Measurements from ENCODE around the gene QRFPR. TPM values are rescaled to one million over a fixed set of nuclear protein-coding genes. Genes with fewer than 3 reads are reported as not detected.
"Not testable (repeated sequence)": the region's sequence is repeated elsewhere in the genome, so short reads cannot be mapped to it uniquely, and the experiment has no call there.

Gene QRFPR
- not detected in 2 replicates for total RNA-seq

GRCh38 chr4:121380776-121381462, at the start of gene QRFPR:
TSS of gene QRFPR (minus strand) at chr4:121381018. CDS start at chr4:121380647, 371 bp downstream.
- DNase-seq (ENCODE audit: extremely low read depth, low read depth, low spot score) = no peak

- peak; percentile 3 for DNase-seq (ENCODE audit: extremely low read depth, low read depth, low spot score)
Measured at GRCh38 chr4:121428721-121429120, 47.9 kb upstream of the QRFPR start.

- DNase-seq (ENCODE audit: extremely low read depth, low read depth, low spot score) = no peak
Measured at GRCh38 chr4:121421594-121421993, 40.8 kb upstream of the QRFPR start.

GRCh38 chr4:121411151-121411744, 30.4 kb upstream of the QRFPR start:
- no peak for DNase-seq (ENCODE audit: extremely low read depth, low read depth, low spot score)

DNA sequence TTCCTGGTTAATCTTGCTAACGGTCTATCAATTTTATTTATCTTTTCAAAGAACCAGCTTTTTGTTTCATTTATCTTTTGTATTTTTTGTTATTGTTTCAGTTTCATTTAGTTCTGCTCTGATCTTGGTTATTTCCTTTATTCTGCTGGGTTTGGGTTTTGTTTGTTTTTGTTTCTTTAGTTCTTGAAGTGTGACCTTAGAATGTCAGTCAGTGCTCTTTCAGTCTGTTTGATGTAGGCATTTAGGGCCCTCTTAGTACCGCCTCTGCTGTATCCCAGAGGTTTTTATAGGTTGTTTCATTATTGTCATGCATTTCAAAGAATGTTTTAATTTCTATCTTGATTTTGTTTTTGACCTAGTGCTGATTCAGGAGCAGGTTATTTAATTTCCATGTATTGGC, 27.7 kb upstream of the QRFPR start:
- not testable (repeated sequence) for DNase-seq (ENCODE audit: extremely low read depth, low read depth, low spot score)

- no peak for DNase-seq (ENCODE audit: extremely low read depth, low read depth, low spot score)
Measured at GRCh38 chr4:121400632-121401031, 19.8 kb upstream of the QRFPR start.

- DNase-seq (ENCODE audit: extremely low read depth, low read depth, low spot score) = no peak
Measured at GRCh38 chr4:121397941-121398601, 17.3 kb upstream of the QRFPR start.

- DNase-seq (ENCODE audit: extremely low read depth, low read depth, low spot score) = no peak
Measured at GRCh38 chr4:121397434-121397833, 16.6 kb upstream of the QRFPR start.

GRCh38 chr4:121392426-121393086, 11.7 kb upstream of the QRFPR start:
- no peak for DNase-seq (ENCODE audit: extremely low read depth, low read depth, low spot score)

DNA sequence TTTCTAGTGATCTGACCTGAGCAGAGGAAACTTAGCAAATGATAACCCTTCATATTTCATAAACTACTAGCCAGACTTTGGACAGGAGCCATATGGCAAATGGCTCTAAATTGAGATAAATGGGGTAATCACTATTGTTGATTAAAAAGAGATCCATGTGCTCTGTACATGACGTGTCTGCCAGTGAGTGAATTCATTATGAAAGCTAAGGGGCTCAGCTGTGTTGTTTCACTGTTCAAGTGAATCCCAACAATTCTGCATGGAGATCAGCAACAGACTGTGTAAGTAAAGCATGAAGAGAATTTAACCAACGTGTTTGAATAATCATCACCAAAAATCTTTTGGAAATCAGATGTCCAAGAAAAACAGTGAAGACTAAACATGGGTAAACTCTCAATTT, 9.5 kb upstream of the QRFPR start:
- DNase-seq (ENCODE audit: extremely low read depth, low read depth, low spot score) = no peak

- DNase-seq (ENCODE audit: extremely low read depth, low read depth, low spot score) = no peak
Measured at GRCh38 chr4:121379276-121379675, 1.5 kb downstream of the QRFPR start.

- DNase-seq (ENCODE audit: extremely low read depth, low read depth, low spot score) = no peak
Measured at GRCh38 chr4:121377076-121377475, 3.7 kb downstream of the QRFPR start.

- no peak for DNase-seq (ENCODE audit: extremely low read depth, low read depth, low spot score)
Measured at GRCh38 chr4:121376556-121376955, 4.3 kb downstream of the QRFPR start.

GRCh38 chr4:121376097-121376496, 4.7 kb downstream of the QRFPR start:
- DNase-seq (ENCODE audit: extremely low read depth, low read depth, low spot score) = no peak

DNA sequence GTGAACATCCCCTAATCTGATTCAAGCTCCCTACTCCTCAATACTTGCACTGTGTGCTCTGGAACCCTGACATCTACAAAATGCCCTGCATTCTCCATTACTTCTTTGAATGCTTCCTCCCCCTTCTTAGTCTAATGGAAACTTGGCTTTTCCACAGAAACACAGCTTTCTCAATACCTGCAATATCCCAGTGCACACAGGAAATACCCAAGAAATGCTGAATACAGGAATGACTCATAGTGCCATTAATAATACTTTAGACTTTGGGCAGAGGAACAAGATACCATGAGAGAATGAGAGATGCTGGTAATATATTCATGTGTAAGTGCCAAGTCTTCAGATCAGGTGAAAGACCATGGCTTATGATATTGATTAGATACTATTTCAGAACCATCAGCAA, 5.6 kb downstream of the QRFPR start:
- no peak for DNase-seq (ENCODE audit: extremely low read depth, low read depth, low spot score)

DNA sequence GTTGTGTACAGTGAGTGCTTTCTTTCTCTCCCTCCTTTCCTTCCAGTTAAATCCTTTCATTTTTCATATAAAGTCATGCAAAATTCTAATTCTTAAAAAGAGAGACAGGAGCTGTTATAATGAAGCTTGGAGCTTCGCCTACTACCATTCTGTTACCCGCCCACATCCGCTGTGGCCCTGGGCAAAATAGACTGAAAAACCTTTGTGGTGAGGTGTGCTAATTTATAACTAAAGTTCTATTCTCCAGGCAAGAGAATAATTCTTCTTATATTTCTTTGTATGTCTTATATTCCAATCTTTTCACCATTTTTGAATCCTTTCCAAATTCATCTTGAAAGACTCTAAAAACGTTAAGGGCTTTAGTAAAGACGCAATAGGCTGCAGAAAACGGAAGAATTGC, 7.0 kb downstream of the QRFPR start:
- no peak for DNase-seq (ENCODE audit: extremely low read depth, low read depth, low spot score)

DNA sequence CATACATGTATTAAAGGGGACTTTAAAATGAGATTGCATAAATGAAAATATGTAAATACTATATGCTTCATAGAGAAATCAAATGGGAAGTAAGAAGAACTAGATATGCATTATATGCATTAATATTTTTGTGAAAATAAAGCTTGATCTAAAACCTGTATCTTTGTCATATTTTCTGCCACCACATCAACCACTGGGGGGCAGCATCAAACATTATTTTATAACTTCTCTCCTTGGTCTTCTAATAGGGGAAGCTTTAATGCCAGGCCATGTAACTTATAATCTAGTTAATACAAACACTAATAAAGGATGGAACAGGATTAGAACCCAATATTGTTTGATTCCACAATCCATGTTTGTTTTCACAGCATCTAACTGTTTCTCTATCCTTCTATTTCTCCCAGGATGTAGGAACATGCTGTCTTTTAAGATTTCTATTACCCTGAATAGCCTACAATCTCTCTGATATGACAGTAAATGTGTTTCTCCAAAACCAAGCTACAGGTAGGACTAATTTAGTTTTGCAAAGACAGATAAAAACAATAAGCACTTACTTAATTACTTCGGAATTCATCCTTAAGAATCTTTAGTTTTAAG, 10.0 kb downstream of the QRFPR start:
- DNase-seq (ENCODE audit: extremely low read depth, low read depth, low spot score) = peak; percentile 14

- no peak for DNase-seq (ENCODE audit: extremely low read depth, low read depth, low spot score)
Measured at GRCh38 chr4:121360495-121360894, 20.3 kb downstream of the QRFPR start.

- DNase-seq (ENCODE audit: extremely low read depth, low read depth, low spot score) = no peak
Measured at GRCh38 chr4:121358473-121358872, 22.3 kb downstream of the QRFPR start.

GRCh38 chr4:121353213-121353612, 27.6 kb downstream of the QRFPR start:
- no peak for DNase-seq (ENCODE audit: extremely low read depth, low read depth, low spot score)

- no peak for DNase-seq (ENCODE audit: extremely low read depth, low read depth, low spot score)
Measured at GRCh38 chr4:121344098-121344497, 36.7 kb downstream of the QRFPR start.

All from glomerular endothelial cell (primary cell).